ENCODE measurements around the gene CENPU.

- TF ChIP-seq POLR2AphosphoS5 (IDR thresholded peaks at IDR 0.05) = no peak
- no peak for TF ChIP-seq POLR2A (IDR thresholded peaks at IDR 0.05; ENCODE audit: low read depth)
- TF ChIP-seq CTCF (IDR thresholded peaks at IDR 0.05) = no peak
Observed at GRCh38 chr4:184694412-184694956, 39.4 kb downstream of the CENPU start.

Data from esophagus muscularis mucosa (tissue), 3 donors.